PFSK-1 (cell line): Measurements from ENCODE around the gene GRK4.

ENCODE experiments used
- FOXP2 ChIP-seq: optimal IDR thresholded peaks from 2 replicates; pipeline ENCODE3; 2011; ENCODE audit warnings: borderline replicate concordance, control low read depth, inconsistent platforms; ENCODE audit not compliant: insufficient read depth; ENCODE audit errors: extremely low read length, extremely low read depth
- POLR2AphosphoS5 ChIP-seq: IDR thresholded peaks from 2 replicates; pipeline ENCODE4 v1.6.1; 2012; ENCODE audit warnings: low read depth, mild to moderate bottlenecking, control low read depth, low read length, moderate library complexity
- SIN3A ChIP-seq: IDR thresholded peaks from 2 replicates; pipeline ENCODE4 v1.6.1; 2012; ENCODE audit warnings: mild to moderate bottlenecking, low read length, moderate library complexity, borderline replicate concordance; ENCODE audit not compliant: insufficient read depth
- TAF1 ChIP-seq: IDR thresholded peaks from 2 replicates; pipeline ENCODE4 v1.6.1; 2012; ENCODE audit warnings: low read length, control low read depth, borderline replicate concordance; ENCODE audit not compliant: insufficient read depth
- TF ChIP-seq, protein P1 (sequence below), 2 experiments: IDR thresholded peaks; 2 replicates each; pipeline versions ENCODE4 v1.6.1 to v1.8.0; 2011 to 2012; ENCODE audit warnings: low read depth in 2 of 2, low read length in 2 of 2, control low read depth in 1 of 2, inconsistent platforms in 1 of 2, mild to moderate bottlenecking in 1 of 2, moderate library complexity in 1 of 2; ENCODE audit not compliant: insufficient read depth in 1 of 2

The GRK4 gene

GRCh38 chr4:2943364-2944090 is 19.8 kb upstream of the GRK4 start:
- no peak for TF ChIP-seq SIN3A
- TF ChIP-seq FOXP2 = no peak
- TF ChIP-seq POLR2AphosphoS5 = no peak
- TF ChIP-seq TAF1 = no peak
- TF ChIP-seq, protein P1, sequence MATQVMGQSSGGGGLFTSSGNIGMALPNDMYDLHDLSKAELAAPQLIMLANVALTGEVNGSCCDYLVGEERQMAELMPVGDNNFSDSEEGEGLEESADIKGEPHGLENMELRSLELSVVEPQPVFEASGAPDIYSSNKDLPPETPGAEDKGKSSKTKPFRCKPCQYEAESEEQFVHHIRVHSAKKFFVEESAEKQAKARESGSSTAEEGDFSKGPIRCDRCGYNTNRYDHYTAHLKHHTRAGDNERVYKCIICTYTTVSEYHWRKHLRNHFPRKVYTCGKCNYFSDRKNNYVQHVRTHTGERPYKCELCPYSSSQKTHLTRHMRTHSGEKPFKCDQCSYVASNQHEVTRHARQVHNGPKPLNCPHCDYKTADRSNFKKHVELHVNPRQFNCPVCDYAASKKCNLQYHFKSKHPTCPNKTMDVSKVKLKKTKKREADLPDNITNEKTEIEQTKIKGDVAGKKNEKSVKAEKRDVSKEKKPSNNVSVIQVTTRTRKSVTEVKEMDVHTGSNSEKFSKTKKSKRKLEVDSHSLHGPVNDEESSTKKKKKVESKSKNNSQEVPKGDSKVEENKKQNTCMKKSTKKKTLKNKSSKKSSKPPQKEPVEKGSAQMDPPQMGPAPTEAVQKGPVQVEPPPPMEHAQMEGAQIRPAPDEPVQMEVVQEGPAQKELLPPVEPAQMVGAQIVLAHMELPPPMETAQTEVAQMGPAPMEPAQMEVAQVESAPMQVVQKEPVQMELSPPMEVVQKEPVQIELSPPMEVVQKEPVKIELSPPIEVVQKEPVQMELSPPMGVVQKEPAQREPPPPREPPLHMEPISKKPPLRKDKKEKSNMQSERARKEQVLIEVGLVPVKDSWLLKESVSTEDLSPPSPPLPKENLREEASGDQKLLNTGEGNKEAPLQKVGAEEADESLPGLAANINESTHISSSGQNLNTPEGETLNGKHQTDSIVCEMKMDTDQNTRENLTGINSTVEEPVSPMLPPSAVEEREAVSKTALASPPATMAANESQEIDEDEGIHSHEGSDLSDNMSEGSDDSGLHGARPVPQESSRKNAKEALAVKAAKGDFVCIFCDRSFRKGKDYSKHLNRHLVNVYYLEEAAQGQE (IDR thresholded peaks at IDR 0.05; ENCODE audit: insufficient read depth in 1 of 2, low read depth in 2 of 2, low read length in 2 of 2) = no peak

- TF ChIP-seq TAF1 (no peak), POLR2AphosphoS5 (no peak), SIN3A (no peak), FOXP2 (no peak)
- TF ChIP-seq, protein P1 (IDR thresholded peaks at IDR 0.05; ENCODE audit: insufficient read depth in 1 of 2, low read depth in 2 of 2, low read length in 2 of 2) = no peak
Measured at GRCh38 chr4:2944091-2944482, 19.3 kb upstream of the GRK4 start.

DNA sequence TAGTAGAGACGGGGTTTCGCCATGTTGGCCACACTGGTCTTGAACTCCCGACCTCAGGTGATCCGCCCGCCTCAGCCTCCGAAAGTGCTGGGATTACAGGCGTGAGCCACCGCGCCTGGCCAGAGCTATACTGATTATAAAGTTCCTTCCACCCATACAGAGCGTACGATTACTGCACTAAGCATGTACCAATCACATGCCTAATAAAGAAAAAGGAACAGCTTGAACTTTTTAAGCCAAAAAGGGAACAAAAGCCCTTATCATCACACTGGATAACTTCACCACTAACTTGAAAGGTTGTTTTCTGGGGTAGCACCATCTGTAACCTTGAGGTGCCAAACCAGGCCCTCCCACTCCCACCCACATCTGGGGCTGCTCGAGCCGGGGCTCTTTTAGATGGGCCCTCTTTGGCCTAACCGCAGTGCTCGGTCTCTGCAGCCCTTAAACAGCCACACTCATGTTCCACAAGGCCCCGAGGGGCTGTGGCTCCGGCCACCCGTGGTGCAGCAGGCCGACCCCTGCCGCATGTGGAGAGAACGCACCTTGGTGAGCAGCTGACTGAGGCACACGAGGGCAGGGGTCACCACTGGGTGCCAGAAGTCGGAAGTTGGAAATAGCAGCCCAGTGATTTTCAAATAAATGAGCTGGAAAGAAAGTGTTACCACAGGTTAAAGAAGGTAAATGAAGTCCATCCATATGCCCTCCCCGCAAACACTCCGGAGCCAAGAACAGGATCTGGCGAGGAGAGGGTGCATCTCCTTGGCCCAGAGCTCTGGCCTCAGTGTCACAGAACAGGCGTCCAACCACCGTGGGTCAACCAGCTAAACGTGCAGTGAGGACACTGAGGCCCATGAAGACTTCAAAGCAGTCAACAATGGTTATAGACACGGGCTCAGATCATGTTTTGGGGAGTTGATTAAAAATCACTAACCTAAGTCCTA is 18.5 kb upstream of the GRK4 start:
- TF ChIP-seq TAF1 = no peak
- TF ChIP-seq, protein P1 (IDR thresholded peaks at IDR 0.05; ENCODE audit: insufficient read depth in 1 of 2, low read depth in 2 of 2, low read length in 2 of 2) = no peak
- no peak for TF ChIP-seq FOXP2
- no peak for TF ChIP-seq POLR2AphosphoS5
- no peak for TF ChIP-seq SIN3A

DNA sequence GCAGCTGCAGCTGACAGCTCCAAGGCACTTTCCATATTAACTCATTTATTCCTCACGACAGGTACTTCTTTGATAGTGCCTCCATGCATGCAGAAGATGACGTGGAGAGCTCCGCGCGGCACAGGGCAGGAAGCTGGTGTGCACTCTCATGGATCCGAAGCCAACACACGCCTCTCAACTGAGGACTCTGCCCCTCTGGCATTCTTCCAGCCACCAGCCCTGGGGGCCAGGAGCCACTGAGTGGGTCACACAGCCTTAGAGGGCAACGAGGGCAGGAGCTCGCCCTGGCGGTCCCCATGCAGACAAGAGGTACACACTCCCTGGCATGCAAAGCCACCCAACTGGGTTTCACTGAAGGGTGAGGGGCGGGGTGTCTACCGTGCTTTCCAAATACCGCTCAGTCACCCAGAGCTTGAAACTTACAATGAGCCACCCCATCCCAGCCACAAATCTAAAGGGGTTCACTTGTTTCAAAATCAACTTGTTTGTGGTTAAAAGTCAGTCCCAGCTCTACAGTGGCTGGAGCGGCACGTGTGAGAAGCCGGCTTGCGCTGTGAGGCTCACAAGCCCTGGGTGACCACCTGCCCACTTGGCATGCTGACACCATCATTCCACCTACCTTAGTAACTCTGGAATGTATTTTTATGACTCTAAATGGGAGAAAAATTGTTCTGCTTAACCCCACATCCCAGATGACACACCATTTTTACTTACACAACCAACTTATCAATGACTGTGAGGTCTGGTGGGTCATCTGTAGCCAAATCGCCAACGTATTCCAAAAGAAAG is 16.4 kb upstream of the GRK4 start:
- TF ChIP-seq SIN3A = no peak

GRCh38 chr4:2947926-2948325 is 15.4 kb upstream of the GRK4 start:
- TF ChIP-seq TAF1 = no peak
- no peak for TF ChIP-seq POLR2AphosphoS5
- TF ChIP-seq FOXP2 = no peak
- TF ChIP-seq, protein P1 (IDR thresholded peaks at IDR 0.05; ENCODE audit: insufficient read depth in 1 of 2, low read depth in 2 of 2, low read length in 2 of 2) = no peak
- no peak for TF ChIP-seq SIN3A
